DND-41 (cell line): ENCODE measurements around the gene ZDHHC12.
A peak's percentile ranks its signal among the peaks of the same experiment; 100 is the strongest.

Source experiments
- ATAC-seq: fragments of 200-7000 bp; cut with Tn5 transposase; 3 replicates; pipeline ENCODE4 v1.9.1; 2021; ENCODE audit warnings: low read depth; ENCODE audit not compliant: insufficient read depth
- DNase-seq: peaks from one replicate; pipeline ENCODE4 v3.0.0-alpha.2; 2020
- H2AFZ ChIP-seq: 2 replicates; pipeline ENCODE4 v1.6.0; 2012; ENCODE audit warnings: low read depth, low read length
- H3K27ac ChIP-seq: 2 replicates; pipeline ENCODE4 v1.5.1; 2012; ENCODE audit warnings: low read length, inconsistent platforms
- H3K27me3 ChIP-seq: fragments of 200-600 bp; sonication (generic); 2 replicates; pipeline ENCODE4 v1.6.0; 2012; ENCODE audit warnings: low read length, mild to moderate bottlenecking, inconsistent platforms; ENCODE audit not compliant: insufficient read depth, poor library complexity
- H3K36me3 ChIP-seq: 2 replicates; pipeline ENCODE4 v1.5.1; 2012; ENCODE audit warnings: low read length, inconsistent platforms; ENCODE audit not compliant: insufficient read depth
- H3K4me1 ChIP-seq: 2 replicates; pipeline ENCODE4 v1.5.1; 2012; ENCODE audit warnings: mild to moderate bottlenecking, low read length; ENCODE audit not compliant: insufficient read depth
- H3K4me2 ChIP-seq: 2 replicates; pipeline ENCODE4 v1.6.0; 2012; ENCODE audit warnings: mild to moderate bottlenecking, moderate library complexity, low read length, inconsistent platforms; ENCODE audit not compliant: insufficient read depth
- H3K4me3 ChIP-seq, 2 experiments: fragments of 200-600 bp in 1 of 2; shearing (Covaris generic) in 1 of 2; 2 replicates each; pipeline ENCODE4 v1.5.1; 2012 to 2016; ENCODE audit warnings: inconsistent platforms in 2 of 2, low read length in 2 of 2, mild to moderate bottlenecking in 2 of 2, low read depth in 1 of 2, moderate library complexity in 1 of 2
- H3K79me2 ChIP-seq: 2 replicates; pipeline ENCODE4 v1.6.0; 2012; ENCODE audit warnings: low read length, inconsistent platforms; ENCODE audit not compliant: insufficient read depth
- H3K9ac ChIP-seq: 2 replicates; pipeline ENCODE4 v1.6.0; 2012; ENCODE audit warnings: low read depth, mild to moderate bottlenecking, inconsistent platforms, low read length, moderate library complexity
- H3K9me3 ChIP-seq: 2 replicates; pipeline ENCODE4 v1.5.1; 2012; ENCODE audit warnings: low read length, moderate library complexity, mild to moderate bottlenecking, inconsistent platforms; ENCODE audit not compliant: insufficient read depth, severe bottlenecking
- H4K20me1 ChIP-seq: 2 replicates; pipeline ENCODE4 v1.6.0; 2012; ENCODE audit warnings: low read length; ENCODE audit not compliant: insufficient read depth
- EZH2 ChIP-seq: IDR thresholded peaks from 3 replicates; pipeline ENCODE4 v1.6.1; 2012; ENCODE audit warnings: borderline replicate concordance, low read depth, mild to moderate bottlenecking, moderate library complexity, low read length, inconsistent platforms; ENCODE audit not compliant: severe bottlenecking
- TF ChIP-seq, protein P1 (sequence below): IDR thresholded peaks from 2 replicates; pipeline ENCODE4 v1.5.1; 2012; ENCODE audit warnings: borderline replicate concordance, low read length, moderate library complexity, mild to moderate bottlenecking; ENCODE audit not compliant: poor library complexity, severe bottlenecking; ENCODE audit errors: extremely low read depth

Gene ZDHHC12

DNA sequence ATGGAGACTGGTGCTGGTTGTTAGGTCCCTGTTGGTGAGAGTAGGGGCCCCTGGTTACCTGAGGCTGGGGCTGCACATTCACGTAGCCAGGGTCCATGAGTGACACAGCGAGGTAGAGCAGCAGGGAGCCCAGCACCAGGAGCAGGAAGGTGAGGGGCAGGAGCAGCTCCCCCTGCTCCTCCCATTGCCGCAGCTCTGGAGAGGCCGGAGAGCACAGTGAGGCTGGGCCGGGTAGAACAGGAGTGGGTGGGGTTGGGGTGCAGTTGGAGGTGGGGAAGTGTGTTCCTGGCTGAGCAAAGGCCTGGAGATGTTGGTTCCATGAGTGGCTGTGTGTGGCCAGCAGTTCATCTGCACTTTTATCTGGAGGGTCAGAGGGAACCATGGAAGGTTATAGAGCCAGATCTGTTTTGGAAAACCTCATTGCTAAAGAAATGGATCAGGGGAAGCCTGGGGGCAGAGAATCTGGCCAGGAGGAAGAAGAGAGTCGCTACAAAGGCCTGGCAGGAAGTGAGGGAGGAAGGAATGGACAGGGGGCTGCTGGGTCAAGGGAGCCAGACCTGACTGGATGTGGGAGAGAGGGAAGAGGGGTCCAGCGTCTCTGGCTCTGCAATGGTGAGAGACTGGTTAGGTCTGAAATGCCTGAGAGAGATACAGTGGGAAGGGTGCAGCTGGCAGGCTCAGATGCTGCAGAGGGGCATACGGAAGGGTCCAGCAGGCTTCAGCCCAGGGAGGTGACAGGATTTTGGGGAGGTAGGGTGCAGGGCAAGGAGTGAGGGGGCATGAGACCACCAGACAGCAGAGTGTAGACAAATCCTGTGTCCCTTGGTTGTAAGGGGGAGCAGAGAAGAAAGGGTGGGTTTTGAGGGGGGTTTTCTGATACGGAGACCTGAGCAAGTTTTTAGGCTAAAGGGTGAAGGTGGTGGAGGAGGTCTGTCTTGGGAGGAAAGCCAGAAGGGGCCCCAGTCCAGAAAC, 1.3 kb downstream of the ZDHHC12 start:
- DNase-seq: no peak
- H3K4me2 ChIP-seq: peak overlapping the region; percentile 91
- H3K79me2 ChIP-seq: peaks cover 19% of the 10 kb centered on the region
- no peaks in the 10 kb centered on the region for H3K27me3 ChIP-seq
- no peak for TF ChIP-seq EZH2
- TF ChIP-seq, protein P1, sequence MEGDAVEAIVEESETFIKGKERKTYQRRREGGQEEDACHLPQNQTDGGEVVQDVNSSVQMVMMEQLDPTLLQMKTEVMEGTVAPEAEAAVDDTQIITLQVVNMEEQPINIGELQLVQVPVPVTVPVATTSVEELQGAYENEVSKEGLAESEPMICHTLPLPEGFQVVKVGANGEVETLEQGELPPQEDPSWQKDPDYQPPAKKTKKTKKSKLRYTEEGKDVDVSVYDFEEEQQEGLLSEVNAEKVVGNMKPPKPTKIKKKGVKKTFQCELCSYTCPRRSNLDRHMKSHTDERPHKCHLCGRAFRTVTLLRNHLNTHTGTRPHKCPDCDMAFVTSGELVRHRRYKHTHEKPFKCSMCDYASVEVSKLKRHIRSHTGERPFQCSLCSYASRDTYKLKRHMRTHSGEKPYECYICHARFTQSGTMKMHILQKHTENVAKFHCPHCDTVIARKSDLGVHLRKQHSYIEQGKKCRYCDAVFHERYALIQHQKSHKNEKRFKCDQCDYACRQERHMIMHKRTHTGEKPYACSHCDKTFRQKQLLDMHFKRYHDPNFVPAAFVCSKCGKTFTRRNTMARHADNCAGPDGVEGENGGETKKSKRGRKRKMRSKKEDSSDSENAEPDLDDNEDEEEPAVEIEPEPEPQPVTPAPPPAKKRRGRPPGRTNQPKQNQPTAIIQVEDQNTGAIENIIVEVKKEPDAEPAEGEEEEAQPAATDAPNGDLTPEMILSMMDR: no peak
- H2AFZ ChIP-seq: no peak overlapping the region
- peak overlapping the region in 1 of 2 experiments; percentile 68; a peak in 3 of 4 replicates for H3K4me3 ChIP-seq
- no peaks in the 10 kb centered on the region for H3K9me3 ChIP-seq
- H4K20me1 ChIP-seq: no peaks in the 10 kb centered on the region
- peak overlapping the region; percentile 49 for H3K27ac ChIP-seq
- peak overlapping the region; percentile 81 for H3K9ac ChIP-seq
- ATAC-seq: no peak
- peaks cover 13% of the 10 kb centered on the region for H3K36me3 ChIP-seq
- H3K4me1 ChIP-seq: peaks cover 39% of the 10 kb centered on the region

DNA sequence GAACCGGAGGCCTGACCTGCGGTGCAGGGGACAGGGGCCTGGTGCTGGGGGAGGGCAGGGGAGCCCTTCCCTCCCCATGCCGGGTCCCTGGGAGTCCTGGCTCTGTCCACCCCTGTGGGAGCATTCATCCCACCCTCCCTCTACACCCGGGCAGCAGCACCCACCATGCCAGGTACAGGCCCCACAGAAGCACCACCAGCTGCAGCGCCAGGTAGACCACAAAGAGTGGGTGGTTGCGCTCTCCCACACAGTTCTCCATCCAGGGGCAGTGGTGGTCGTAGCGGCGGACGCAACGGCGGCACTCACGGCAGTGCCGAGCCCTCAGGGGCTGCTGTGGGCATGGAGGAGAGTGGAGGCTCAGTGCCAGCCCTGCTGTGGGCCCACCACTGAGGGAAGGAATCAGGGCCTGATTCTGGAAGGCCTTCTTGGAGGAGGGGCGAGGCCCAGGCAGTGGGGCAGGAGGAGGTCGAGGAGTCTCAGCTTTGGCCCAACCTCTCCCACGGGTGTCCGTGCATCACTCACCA, 2.4 kb downstream of the ZDHHC12 start:
- Histone ChIP-seq H2AFZ (no peak overlapping the region), H3K9ac (no peak overlapping the region), H3K36me3 (peaks cover 16% of the 10 kb centered on the region), H3K27me3 (no peaks in the 10 kb centered on the region), H3K9me3 (no peaks in the 10 kb centered on the region), H3K27ac (no peak overlapping the region), H3K79me2 (peaks cover 19% of the 10 kb centered on the region), H3K4me2 (no peak overlapping the region), H3K4me3 (no peak overlapping the region), H3K4me1 (peaks cover 36% of the 10 kb centered on the region), H4K20me1 (no peaks in the 10 kb centered on the region)
- ATAC-seq: no peak
- DNase-seq: no peak
- no peak for TF ChIP-seq EZH2
- TF ChIP-seq, protein P1: no peak

DNA sequence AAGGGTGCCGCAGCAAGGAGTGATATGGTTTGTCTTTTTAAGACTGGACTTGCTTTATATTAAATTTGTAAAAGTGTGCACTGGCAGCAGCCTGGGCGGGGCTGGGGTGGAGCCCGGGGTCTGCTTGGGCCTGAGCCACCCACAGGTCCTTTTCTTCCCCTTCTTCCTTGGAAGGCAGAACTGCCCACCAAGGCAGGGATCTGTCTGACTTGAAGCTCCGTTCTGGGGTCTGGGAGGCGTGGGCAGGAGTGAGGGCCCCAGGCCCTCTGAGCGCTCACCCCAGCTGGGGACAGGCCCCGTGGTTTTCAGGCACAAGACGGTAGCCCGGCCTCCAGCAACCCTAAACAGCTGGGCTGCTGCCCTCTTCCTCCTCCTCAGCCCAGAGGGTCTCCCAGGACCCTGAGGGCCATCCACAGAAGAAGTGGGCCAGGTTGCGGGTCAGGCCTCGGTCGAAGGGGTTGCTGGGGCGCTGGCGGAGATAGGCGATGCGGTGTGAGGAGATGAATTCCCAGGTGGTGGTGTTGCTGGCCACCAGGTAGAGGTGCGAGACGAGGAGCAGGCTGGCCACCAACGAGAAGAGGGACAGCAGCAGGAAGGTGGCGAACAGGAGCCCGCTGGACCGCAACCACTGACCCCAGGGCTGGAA, 3.0 kb downstream of the ZDHHC12 start:
- Histone ChIP-seq H4K20me1 (no peaks in the 10 kb centered on the region), H3K27me3 (no peaks in the 10 kb centered on the region), H3K4me2 (no peak overlapping the region), H3K9ac (no peak overlapping the region), H3K36me3 (peaks cover 16% of the 10 kb centered on the region), H3K4me3 (no peak overlapping the region), H3K4me1 (peaks cover 34% of the 10 kb centered on the region), H3K27ac (no peak overlapping the region), H3K79me2 (peaks cover 19% of the 10 kb centered on the region), H3K9me3 (no peaks in the 10 kb centered on the region), H2AFZ (no peak overlapping the region)
- no peak for DNase-seq
- TF ChIP-seq, protein P1: no peak
- ATAC-seq: no peak
